Brain pericyte (primary cell): ENCODE results near the gene FBXW5.

Experiments
- DNase-seq: peaks from one replicate; pipeline ENCODE4 v3.0.0-alpha.2; 2012; ENCODE audit warnings: low read depth, low spot score

The FBXW5 gene

GRCh38 chr9:136934277-136934676 is 10.3 kb downstream of the FBXW5 start:
- no peak for DNase-seq

GRCh38 chr9:136931611-136932130 is 12.9 kb downstream of the FBXW5 start:
- no peak for DNase-seq

GRCh38 chr9:136930014-136930413 is 14.5 kb downstream of the FBXW5 start:
- DNase-seq = no peak

GRCh38 chr9:136928591-136928990 is 15.9 kb downstream of the FBXW5 start:
- no peak for DNase-seq

GRCh38 chr9:136927343-136928271 is 16.9 kb downstream of the FBXW5 start:
- no peak for DNase-seq

GRCh38 chr9:136926749-136927148 is 17.8 kb downstream of the FBXW5 start:
- DNase-seq = no peak

GRCh38 chr9:136926154-136926704 is 18.3 kb downstream of the FBXW5 start:
- no peak for DNase-seq

- no peak for DNase-seq
Observed at GRCh38 chr9:136925414-136926153, 19.0 kb downstream of the FBXW5 start.

GRCh38 chr9:136923881-136924280 is 20.7 kb downstream of the FBXW5 start:
- no peak for DNase-seq

- DNase-seq = no peak
Observed at GRCh38 chr9:136922540-136922939, 22.0 kb downstream of the FBXW5 start.

- no peak for DNase-seq
Observed at GRCh38 chr9:136921718-136922117, 22.8 kb downstream of the FBXW5 start.

GRCh38 chr9:136921307-136921706 is 23.2 kb downstream of the FBXW5 start:
- no peak for DNase-seq

- DNase-seq = no peak
Observed at GRCh38 chr9:136920734-136921231, 23.8 kb downstream of the FBXW5 start.

- DNase-seq = no peak
Observed at GRCh38 chr9:136920069-136920468, 24.5 kb downstream of the FBXW5 start.

- peak; percentile 26 for DNase-seq
Observed at GRCh38 chr9:136917902-136918301, 26.6 kb downstream of the FBXW5 start.

- DNase-seq = no peak
Observed at GRCh38 chr9:136916330-136917184, 28.0 kb downstream of the FBXW5 start.

- DNase-seq = no peak
Observed at GRCh38 chr9:136915632-136916329, 28.8 kb downstream of the FBXW5 start.

- DNase-seq = no peak
Observed at GRCh38 chr9:136913701-136914438, 30.7 kb downstream of the FBXW5 start.

GRCh38 chr9:136910901-136911245 is 33.7 kb downstream of the FBXW5 start:
- DNase-seq = no peak
